NCI-H446 treated with DMSO at 0.1 percent for 48 hours (cell line): ENCODE data around the gene SPINT2.

ENCODE experiments used
- DNase-seq: peaks from one replicate; lab custom pipeline; 2025; lab: John Stamatoyannopoulos, UW

SPINT2 gene

GRCh38 chr19:38267761-38268483, 3.5 kb downstream of the SPINT2 start:
- no peak for DNase-seq

GRCh38 chr19:38268539-38268938, 4.2 kb downstream of the SPINT2 start:
- no peak for DNase-seq

GRCh38 chr19:38270587-38271167, 6.3 kb downstream of the SPINT2 start:
- DNase-seq: no peak

GRCh38 chr19:38273499-38273898, 9.1 kb downstream of the SPINT2 start:
- DNase-seq: no peak

- DNase-seq: no peak
Observed at GRCh38 chr19:38274739-38275138, 10.4 kb downstream of the SPINT2 start.

- no peak for DNase-seq
Observed at GRCh38 chr19:38276942-38277517, 12.7 kb downstream of the SPINT2 start.

- DNase-seq: no peak
Observed at GRCh38 chr19:38277549-38277948, 13.2 kb downstream of the SPINT2 start.

- no peak for DNase-seq
Observed at GRCh38 chr19:38277969-38278680, 13.8 kb downstream of the SPINT2 start.

GRCh38 chr19:38278751-38279150, 14.4 kb downstream of the SPINT2 start:
- no peak for DNase-seq

GRCh38 chr19:38280030-38280921, 15.9 kb downstream of the SPINT2 start:
- no peak for DNase-seq

- no peak for DNase-seq
Observed at GRCh38 chr19:38281811-38282566, 17.6 kb downstream of the SPINT2 start.

GRCh38 chr19:38283271-38283670, 18.9 kb downstream of the SPINT2 start:
- DNase-seq: no peak

GRCh38 chr19:38284422-38284821, 20.0 kb downstream of the SPINT2 start:
- no peak for DNase-seq

- DNase-seq: no peak
Observed at GRCh38 chr19:38285567-38285966, 21.2 kb downstream of the SPINT2 start.

- no peak for DNase-seq
Observed at GRCh38 chr19:38287604-38288003, 23.2 kb downstream of the SPINT2 start.

GRCh38 chr19:38288123-38288855, 23.9 kb downstream of the SPINT2 start:
- no peak for DNase-seq

GRCh38 chr19:38289955-38290354, 25.6 kb downstream of the SPINT2 start:
- DNase-seq: no peak

GRCh38 chr19:38290631-38291147, 26.3 kb downstream of the SPINT2 start:
- DNase-seq: no peak

GRCh38 chr19:38291855-38292254, 27.5 kb downstream of the SPINT2 start:
- no peak for DNase-seq

- DNase-seq: no peak
Observed at GRCh38 chr19:38293281-38293680, 28.9 kb downstream of the SPINT2 start.
